HEK293T (cell line): Measurements from ENCODE around the gene HCN3.
"Not testable (repeated sequence)": the region's sequence is repeated elsewhere in the genome, so short reads cannot be mapped to it uniquely, and the experiment has no call there.

Experiments
- BHLHE40 ChIP-seq: fragments of 450-650 bp; IDR thresholded peaks from 2 replicates; pipeline ENCODE4 v1.6.1; 2016; ENCODE audit warnings: mild to moderate bottlenecking, moderate library complexity, borderline replicate concordance
- CTBP1 ChIP-seq: fragments of 450-650 bp; IDR thresholded peaks from 2 replicates; pipeline ENCODE4 v1.6.1; 2016; ENCODE audit warnings: borderline replicate concordance
- FOXA1 ChIP-seq: fragments of 450-650 bp; IDR thresholded peaks from 2 replicates; pipeline ENCODE4 v1.6.1; 2016; ENCODE audit warnings: mild to moderate bottlenecking
- FOXK2 ChIP-seq: fragments of 450-650 bp; IDR thresholded peaks from 2 replicates; pipeline ENCODE4 v1.6.1; 2016; ENCODE audit warnings: mild to moderate bottlenecking
- FOXM1 ChIP-seq: fragments of 450-650 bp; IDR thresholded peaks from 2 replicates; pipeline ENCODE4 v1.6.1; 2017; ENCODE audit warnings: mild to moderate bottlenecking, borderline replicate concordance
- HDGF ChIP-seq: fragments of 450-650 bp; IDR thresholded peaks from 2 replicates; pipeline ENCODE4 v1.6.1; 2017; ENCODE audit warnings: antibody characterized with exemption, borderline replicate concordance
- L3MBTL2 ChIP-seq: fragments of 450-650 bp; conservative IDR thresholded peaks from 2 replicates; pipeline ENCODE4 v1.6.1; 2016; ENCODE audit warnings: mild to moderate bottlenecking
- PKNOX1 ChIP-seq: fragments of 450-650 bp; IDR thresholded peaks from 2 replicates; pipeline ENCODE4 v1.6.1; 2016
- SP1 ChIP-seq: fragments of 450-650 bp; IDR thresholded peaks from 2 replicates; pipeline ENCODE4 v1.6.1; 2017
- SUZ12 ChIP-seq: fragments of 450-650 bp; IDR thresholded peaks from 2 replicates; pipeline ENCODE4 v1.6.1; 2016; ENCODE audit warnings: mild to moderate bottlenecking
- ZNF384 ChIP-seq: fragments of 450-650 bp; IDR thresholded peaks from 2 replicates; pipeline ENCODE4 v1.6.1; 2016

GRCh38 chr1:155235375-155235774 lies 41.9 kb upstream of the HCN3 start:
- not testable (repeated sequence) for TF ChIP-seq BHLHE40, SP1, SUZ12, FOXM1, CTBP1, L3MBTL2, HDGF, ZNF384, FOXA1, PKNOX1, FOXK2
